GM06990 (cell line): Measurements from ENCODE around the gene STPG3.

Experiments used
- DNase-seq: peaks from one replicate; pipeline ENCODE4 v3.0.0-alpha.2; 2011; ENCODE audit not compliant: insufficient read length; ENCODE audit errors: extremely low read depth
- H3K27me3 ChIP-seq: replicated peaks from 2 replicates; pipeline ENCODE4 v1.6.0; 2011; ENCODE audit warnings: low read length; ENCODE audit not compliant: control insufficient read depth, insufficient read depth
- H3K36me3 ChIP-seq: 2 replicates; pipeline ENCODE4 v1.5.1; 2011; ENCODE audit warnings: low read length; ENCODE audit not compliant: control insufficient read depth, insufficient read depth
- H3K4me3 ChIP-seq: replicated peaks from 2 replicates; pipeline ENCODE4 v1.5.1; 2011; ENCODE audit warnings: low read depth, mild to moderate bottlenecking, control low read depth, low read length
- TF ChIP-seq, protein P1 (sequence below): IDR thresholded peaks from 2 replicates; pipeline ENCODE4 v1.5.1; 2011; ENCODE audit warnings: low read length, control low read depth, mild to moderate bottlenecking, inconsistent platforms; ENCODE audit not compliant: insufficient read depth, poor library complexity, severe bottlenecking

The STPG3 gene

DNA sequence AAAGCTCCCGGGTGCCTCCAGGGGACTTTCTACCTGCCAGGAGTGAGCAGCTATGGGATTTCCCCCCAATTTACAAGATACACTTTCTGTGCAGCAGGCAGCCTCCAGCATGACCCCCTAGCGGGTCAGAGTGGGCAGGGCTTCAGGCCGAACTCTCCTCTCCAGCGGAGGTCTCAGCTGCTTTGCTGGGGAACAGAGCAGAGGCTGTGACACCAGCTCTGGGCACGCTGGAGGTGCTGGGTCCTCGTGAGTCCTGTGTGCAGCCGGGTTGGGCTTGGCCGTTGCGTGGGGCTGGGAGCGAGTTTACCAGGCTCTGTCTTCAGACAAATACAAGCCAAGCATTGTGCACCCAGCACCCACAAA lies 48.1 kb downstream of the STPG3 start:
- TF ChIP-seq, protein P1, sequence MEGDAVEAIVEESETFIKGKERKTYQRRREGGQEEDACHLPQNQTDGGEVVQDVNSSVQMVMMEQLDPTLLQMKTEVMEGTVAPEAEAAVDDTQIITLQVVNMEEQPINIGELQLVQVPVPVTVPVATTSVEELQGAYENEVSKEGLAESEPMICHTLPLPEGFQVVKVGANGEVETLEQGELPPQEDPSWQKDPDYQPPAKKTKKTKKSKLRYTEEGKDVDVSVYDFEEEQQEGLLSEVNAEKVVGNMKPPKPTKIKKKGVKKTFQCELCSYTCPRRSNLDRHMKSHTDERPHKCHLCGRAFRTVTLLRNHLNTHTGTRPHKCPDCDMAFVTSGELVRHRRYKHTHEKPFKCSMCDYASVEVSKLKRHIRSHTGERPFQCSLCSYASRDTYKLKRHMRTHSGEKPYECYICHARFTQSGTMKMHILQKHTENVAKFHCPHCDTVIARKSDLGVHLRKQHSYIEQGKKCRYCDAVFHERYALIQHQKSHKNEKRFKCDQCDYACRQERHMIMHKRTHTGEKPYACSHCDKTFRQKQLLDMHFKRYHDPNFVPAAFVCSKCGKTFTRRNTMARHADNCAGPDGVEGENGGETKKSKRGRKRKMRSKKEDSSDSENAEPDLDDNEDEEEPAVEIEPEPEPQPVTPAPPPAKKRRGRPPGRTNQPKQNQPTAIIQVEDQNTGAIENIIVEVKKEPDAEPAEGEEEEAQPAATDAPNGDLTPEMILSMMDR = no peak
- no peak overlapping the region for H3K4me3 ChIP-seq

DNA sequence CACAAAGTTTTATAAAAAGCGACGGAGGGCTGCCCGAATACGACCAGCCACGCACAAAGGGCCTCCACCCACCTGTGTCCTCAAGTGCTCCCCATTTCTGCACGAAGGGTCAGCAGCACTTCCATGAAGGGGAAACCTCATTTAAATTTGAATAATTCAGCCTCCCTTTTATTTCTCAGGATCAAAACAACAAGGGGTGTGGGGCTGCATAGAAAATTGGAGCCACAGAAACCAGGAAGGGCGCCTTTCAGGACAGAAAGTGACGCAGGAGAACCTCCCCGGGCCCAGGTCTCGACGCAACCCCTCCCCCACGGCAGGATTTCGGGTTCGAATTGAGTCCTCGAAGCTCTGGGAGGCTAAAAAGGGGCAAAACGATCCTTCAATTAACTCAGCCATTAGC lies 48.9 kb downstream of the STPG3 start:
- H3K4me3 ChIP-seq = no peak overlapping the region
- no peaks in the 10 kb centered on the region; the same call in 1 of the 2 replicates for H3K27me3 ChIP-seq
- DNase-seq = no peak
- TF ChIP-seq, protein P1 = no peak
- no peaks in the 10 kb centered on the region for H3K36me3 ChIP-seq

More for the DNA sequence above, 48.1 kb downstream of the STPG3 start:
- no peak for DNase-seq
- Histone ChIP-seq H3K27me3 (no peaks in the 10 kb centered on the region; the same call in 1 of the 2 replicates), H3K36me3 (no peaks in the 10 kb centered on the region)

DNA sequence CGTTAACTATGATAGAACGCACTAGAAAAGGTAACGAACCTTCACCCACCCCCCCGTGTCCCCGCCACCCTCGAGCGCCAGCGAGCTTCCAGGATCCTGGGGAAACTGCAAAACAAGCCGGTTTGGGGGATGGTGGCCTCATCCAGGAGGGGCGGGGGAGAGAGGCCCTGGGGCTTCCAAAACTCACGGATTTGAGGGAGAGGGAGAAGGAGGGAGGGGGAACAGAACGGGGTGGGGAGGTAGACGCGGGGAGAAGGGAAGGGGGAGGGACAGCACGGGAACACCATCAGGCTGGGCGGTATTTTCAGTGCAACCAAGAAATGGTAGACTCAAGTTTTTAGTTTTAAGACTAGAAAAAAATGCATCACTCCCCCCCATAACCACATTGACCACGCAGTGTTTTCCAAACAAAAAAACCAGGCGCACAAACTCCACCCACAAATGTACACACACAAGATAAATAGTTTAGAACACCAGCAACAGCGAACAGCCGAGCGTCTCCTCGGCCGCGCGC lies 49.5 kb downstream of the STPG3 start:
- H3K27me3 ChIP-seq = no peaks in the 10 kb centered on the region; the same call in 1 of the 2 replicates
- TF ChIP-seq, protein P1 = no peak
- H3K4me3 ChIP-seq = peak overlapping the region; percentile 51
- no peak for DNase-seq
- H3K36me3 ChIP-seq = no peaks in the 10 kb centered on the region

DNA sequence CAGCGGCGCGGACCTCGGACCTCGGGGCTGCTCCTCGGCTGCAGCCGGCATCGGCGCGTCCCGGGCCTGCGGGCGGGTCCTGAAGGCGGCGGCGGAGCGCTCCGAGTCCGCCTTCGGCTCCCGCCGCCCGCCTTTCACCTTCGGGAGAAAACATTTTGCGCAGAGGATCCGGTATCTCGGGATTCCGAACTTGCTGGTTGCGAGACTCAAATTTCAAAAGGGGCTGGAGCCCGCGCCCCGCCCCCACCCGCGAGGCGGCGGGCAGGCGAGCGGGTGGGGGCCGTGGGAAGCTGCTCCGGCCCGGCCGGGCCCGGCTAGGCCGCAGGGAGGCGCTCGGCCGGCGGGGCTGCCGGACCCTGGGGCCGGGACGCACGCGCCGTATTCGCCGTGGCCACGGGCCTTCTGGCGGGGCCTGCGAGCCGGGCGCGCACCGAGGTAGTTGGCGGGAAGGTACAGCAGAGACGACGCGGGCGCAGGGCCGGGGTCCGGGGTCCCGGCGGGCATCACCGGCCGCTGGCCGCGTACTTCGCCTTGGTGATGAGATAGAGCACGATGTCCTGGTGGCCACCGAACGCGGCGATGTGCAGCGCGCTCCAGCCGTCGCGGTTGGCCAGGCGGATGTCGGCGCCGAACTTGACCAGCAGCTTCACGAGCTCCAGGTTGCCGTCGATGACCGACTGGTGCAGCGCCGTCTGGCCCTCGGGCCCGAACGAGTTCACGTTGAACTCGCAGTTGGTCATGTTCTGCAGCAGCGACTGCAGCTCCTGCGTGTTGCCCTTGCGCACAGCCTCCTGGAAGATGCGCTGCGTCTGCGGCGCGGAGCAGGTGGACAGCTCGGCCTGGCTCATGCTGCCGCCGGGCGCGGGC lies 50.2 kb downstream of the STPG3 start:
- DNase-seq = peak; percentile 73
- Histone ChIP-seq H3K4me3 (peak overlapping the region; percentile 53), H3K36me3 (no peaks in the 10 kb centered on the region), H3K27me3 (no peaks in the 10 kb centered on the region; the same call in 1 of the 2 replicates)
- TF ChIP-seq, protein P1 = no peak

DNA sequence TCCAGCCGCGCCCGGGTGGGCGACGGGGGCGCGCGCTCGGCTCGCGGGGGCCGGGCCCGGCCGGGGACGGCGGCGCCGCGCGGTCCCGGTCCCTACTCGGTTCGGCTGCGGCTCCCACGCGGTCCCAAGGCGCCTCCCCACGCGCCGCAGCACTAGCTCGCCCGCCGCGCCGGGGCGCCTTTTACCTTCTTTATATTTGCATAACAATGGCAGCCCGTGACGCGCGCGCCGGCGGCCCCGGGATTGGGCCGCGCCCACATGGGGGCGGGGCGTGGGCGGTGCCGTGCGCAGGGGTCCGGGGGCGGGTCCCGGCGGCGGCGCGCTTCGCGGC lies 51.0 kb downstream of the STPG3 start, which contains the start of gene NRARP:
Gene NRARP (minus strand): TSS at position 154 of the 331 bp plus-strand sequence. CDS start 343 bp downstream, outside the sequence.
- TF ChIP-seq, protein P1 = no peak

More for the DNA sequence above, 51.0 kb downstream of the STPG3 start, which contains the start of gene NRARP:
- Histone ChIP-seq H3K36me3 (no peaks in the 10 kb centered on the region), H3K4me3 (peak within 1 kb of the TSS; percentile 53), H3K27me3 (no peaks in the 10 kb centered on the region; the same call in 1 of the 2 replicates)
- peak; percentile 89 for DNase-seq
